CD4-positive, alpha-beta memory T cell (primary cell): ENCODE measurements around the gene FSTL3. TPM values are rescaled to one million over a fixed set of nuclear protein-coding genes. Genes with fewer than 3 reads are reported as not detected.
A peak's percentile ranks its signal among the peaks of the same experiment; 100 is the strongest.

Source experiments
- CTCF ChIA-PET: fragments of 350-600 bp; sonication (Branson Sonifier 250); formaldehyde crosslinking; loops from one replicate; lab custom pipeline; 2021; ENCODE audit warnings: inconsistent platforms; ENCODE audit not compliant: partially characterized antibody; lab: Charles Lee
- POLR2A ChIA-PET: fragments of 350-600 bp; sonication (Branson Sonifier 250); formaldehyde crosslinking; loops from one replicate; lab custom pipeline; 2021; ENCODE audit not compliant: partially characterized antibody; lab: Charles Lee
- DNase-seq, 5 donors: peaks; one replicate each; pipeline versions ENCODE4 v3.0.0 to v3.0.0-alpha.2; 2020 to 2022; ENCODE audit warnings: mixed read lengths in 1 of 5
- H3K27ac ChIP-seq: one replicate; pipeline ENCODE4 v1.7.0; 2013; ENCODE audit warnings: low read depth, low read length
- H3K27me3 ChIP-seq: 2 replicates; pipeline ENCODE4 v1.7.0; 2013; ENCODE audit warnings: mild to moderate bottlenecking, low read length, moderate library complexity; ENCODE audit not compliant: insufficient read depth
- H3K36me3 ChIP-seq: 2 replicates; pipeline ENCODE4 v1.7.0; 2013; ENCODE audit warnings: mild to moderate bottlenecking, low read length, moderate library complexity; ENCODE audit not compliant: insufficient read depth
- H3K4me1 ChIP-seq: 2 replicates; pipeline ENCODE4 v1.7.0; 2013; ENCODE audit warnings: mild to moderate bottlenecking, low read length, moderate library complexity; ENCODE audit not compliant: insufficient read depth
- H3K4me3 ChIP-seq, 2 donors: one replicate each; pipeline ENCODE4 v1.7.0; 2013; ENCODE audit warnings: low read length in 2 of 2, mild to moderate bottlenecking in 1 of 2
- H3K9me3 ChIP-seq, 2 donors: one replicate each; pipeline ENCODE4 v1.7.0; 2013; ENCODE audit warnings: low read length in 2 of 2, control low read depth in 1 of 2; ENCODE audit not compliant: control insufficient read depth in 1 of 2
- H3K27ac Mint-ChIP-seq, 7 donors: one replicate each; pipeline ENCODE4 v1.8.0; 2020 to 2021; ENCODE audit warnings: mixed read lengths in 7 of 7, mild to moderate bottlenecking in 6 of 7, inconsistent platforms in 3 of 7, moderate library complexity in 3 of 7
- H3K27me3 Mint-ChIP-seq, 2 donors: one replicate each; pipeline ENCODE4 v1.8.0; 2020 to 2021; ENCODE audit warnings: mixed read lengths in 2 of 2
- H3K36me3 Mint-ChIP-seq, 2 donors: one replicate each; pipeline ENCODE4 v1.8.0; 2020 to 2021; ENCODE audit warnings: mixed read lengths in 2 of 2, inconsistent platforms in 1 of 2, mild to moderate bottlenecking in 1 of 2
- H3K4me1 Mint-ChIP-seq, 4 donors: one replicate each; pipeline ENCODE4 v1.8.0; 2020 to 2021; ENCODE audit warnings: mixed read lengths in 4 of 4, mild to moderate bottlenecking in 1 of 4
- H3K4me3 Mint-ChIP-seq, 8 donors: one replicate each; pipeline ENCODE4 v1.8.0; 2020 to 2021; ENCODE audit warnings: mixed read lengths in 8 of 8, mild to moderate bottlenecking in 7 of 8, moderate library complexity in 6 of 8, inconsistent platforms in 3 of 8
- H3K9me3 Mint-ChIP-seq, 8 donors: one replicate each; pipeline ENCODE4 v1.8.0; 2020 to 2021; ENCODE audit warnings: mixed read lengths in 8 of 8, mild to moderate bottlenecking in 5 of 8, inconsistent platforms in 3 of 8, moderate library complexity in 1 of 8
- intact Hi-C: fragments of 100-400 bp; cut with micrococcal nuclease; formaldehyde crosslinking; loops from one replicate; pipeline ENCODE4 v1.15.1; 2023
- polyA plus RNA-seq, 2 donors: library from polyadenylated mRNA; unstranded; fragments of 300-500 nt; fragmentation: Illumina TruSeq; gene quantifications; one replicate each; pipeline ENCODE4 v1.2.3, GENCODE V29; 2021
- total RNA-seq, 2 experiments: library from RNA; stranded (reverse); gene quantifications; one replicate each; pipeline ENCODE4 v1.2.3, GENCODE V29; 2021

FSTL3 gene
- total and polyA plus RNA-seq, 4 experiments from 2014 or later: 2.0 to 3.4 (median 2.5) TPM

DNA sequence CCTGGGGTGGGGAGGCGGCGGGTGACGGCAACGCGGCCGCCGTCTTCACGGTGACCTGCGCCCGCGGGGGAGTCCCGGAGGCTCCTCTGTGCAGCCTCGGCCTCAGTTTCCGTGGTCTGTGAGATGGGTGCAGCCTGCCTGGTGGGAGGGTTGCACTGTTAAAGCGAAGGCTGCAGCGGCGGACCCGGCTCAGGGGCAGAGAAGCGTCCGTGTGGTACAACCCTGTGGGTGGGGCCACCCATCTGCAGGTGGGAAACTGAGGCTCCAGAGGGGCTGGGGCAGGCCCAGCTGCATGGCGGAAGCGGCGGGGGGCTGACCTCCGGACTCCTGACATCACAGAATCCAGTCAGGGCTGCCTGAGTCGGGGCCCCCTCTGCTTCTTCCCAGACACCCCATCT, 36.0 kb upstream of the FSTL3 start:
- Mint-ChIP-seq H3K9me3 (peaks cover 0 to 3% (median 0%) of the 10 kb centered on the region in 8 donors), H3K4me1 (peaks cover 4 to 15% (median 6%) of the 10 kb centered on the region in 4 donors), H3K27ac (peak overlapping the region in 2 of 7 donors; percentile 69 to 95), H3K4me3 (peak overlapping the region in 1 of 8 donors; percentile 45), H3K27me3 (no peaks in the 10 kb centered on the region), H3K36me3 (peaks cover 1 to 3% of the 10 kb centered on the region in 2 donors)
- H3K4me3 ChIP-seq: no peak overlapping the region
- ChIA-PET POLR2A (interaction anchor here (1.2 to 1.6 kb wide), 2 partner anchors 9 to 21 kb away, joined by 3 to 8 read pairs; no protein-coding TSS in a partner anchor), CTCF (no interaction called here)
- no peaks in the 10 kb centered on the region for H3K9me3 ChIP-seq
- no peak for DNase-seq
- intact Hi-C loops: no loop called here
- H3K36me3 ChIP-seq: no peaks in the 10 kb centered on the region
- no peak overlapping the region for H3K27ac ChIP-seq
- H3K4me1 ChIP-seq: peaks cover 12% of the 10 kb centered on the region
- no peaks in the 10 kb centered on the region for H3K27me3 ChIP-seq

- CTCF ChIA-PET: no interaction called here
- H3K27ac Mint-ChIP-seq: peak overlapping the region in 3 of 7 donors; percentile 69 to 95 (median 74)
- peak overlapping the region in 2 of 8 donors; percentile 36 to 45 for H3K4me3 Mint-ChIP-seq
- Histone ChIP-seq H3K4me3 (no peak overlapping the region), H3K27ac (no peak overlapping the region), H3K4me1 (peaks cover 12% of the 10 kb centered on the region), H3K9me3 (no peaks in the 10 kb centered on the region), H3K36me3 (no peaks in the 10 kb centered on the region), H3K27me3 (no peaks in the 10 kb centered on the region)
- peaks cover 0 to 3% (median 0%) of the 10 kb centered on the region in 8 donors for H3K9me3 Mint-ChIP-seq
- POLR2A ChIA-PET: interaction anchor here (0.9 to 1.6 kb wide), 3 partner anchors 10 to 23 kb away, joined by 3 to 8 read pairs (median 3); no protein-coding TSS in a partner anchor
- no peaks in the 10 kb centered on the region for H3K27me3 Mint-ChIP-seq
- intact Hi-C loops: no loop called here
- H3K36me3 Mint-ChIP-seq: peaks cover 3% of the 10 kb centered on the region in 2 donors
- peaks cover 4 to 15% (median 6%) of the 10 kb centered on the region in 4 donors for H3K4me1 Mint-ChIP-seq
- no peak for DNase-seq
Observed at GRCh38 chr19:640606-641189, 35.5 kb upstream of the FSTL3 start.

DNA sequence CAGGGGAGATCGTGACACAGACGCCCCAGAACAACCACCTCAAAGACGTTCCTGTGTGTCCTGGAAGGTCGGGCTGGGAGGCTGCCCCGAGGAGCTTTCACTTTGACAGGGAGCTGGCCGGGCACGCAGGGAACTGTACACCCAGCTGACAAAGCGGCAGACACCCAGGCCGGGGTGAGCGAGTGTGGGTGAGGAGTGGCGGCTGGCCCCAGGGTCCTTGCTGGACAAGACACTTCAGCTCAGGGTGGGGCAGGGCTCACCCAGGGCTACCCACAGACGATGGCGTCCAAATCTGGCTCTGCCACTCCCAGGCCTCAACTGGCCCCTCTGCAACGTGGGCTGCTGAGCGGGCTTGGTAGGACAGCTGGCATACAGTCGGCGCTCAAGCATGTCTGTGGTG, 34.5 kb upstream of the FSTL3 start:
- peak overlapping the region in 2 of 8 donors; percentile 41 to 54 for H3K4me3 Mint-ChIP-seq
- POLR2A ChIA-PET: interaction anchor here (1.0 to 1.7 kb wide), 3 partner anchors 8 to 19 kb away, joined by 4 to 6 read pairs (median 6); partner anchors contain the start of gene POLRMT
- H3K4me1 ChIP-seq: peaks cover 12% of the 10 kb centered on the region
- peaks cover 0 to 3% (median 0%) of the 10 kb centered on the region in 8 donors for H3K9me3 Mint-ChIP-seq
- H3K27ac Mint-ChIP-seq: peak overlapping the region in 2 of 7 donors; percentile 38 to 62
- intact Hi-C loops: no loop called here
- peaks cover 3 to 4% of the 10 kb centered on the region in 2 donors for H3K36me3 Mint-ChIP-seq
- H3K27me3 Mint-ChIP-seq: no peaks in the 10 kb centered on the region
- no peak overlapping the region for H3K4me3 ChIP-seq
- peaks cover 4 to 15% (median 7%) of the 10 kb centered on the region in 4 donors for H3K4me1 Mint-ChIP-seq
- CTCF ChIA-PET: interaction anchor here (1.0 kb wide), 1 partner anchor 129 kb away, joined by 3 read pairs; no protein-coding TSS in a partner anchor
- H3K36me3 ChIP-seq: peaks cover 1% of the 10 kb centered on the region
- no peaks in the 10 kb centered on the region for H3K27me3 ChIP-seq
- no peaks in the 10 kb centered on the region for H3K9me3 ChIP-seq
- no peak for DNase-seq
- H3K27ac ChIP-seq: no peak overlapping the region

DNA sequence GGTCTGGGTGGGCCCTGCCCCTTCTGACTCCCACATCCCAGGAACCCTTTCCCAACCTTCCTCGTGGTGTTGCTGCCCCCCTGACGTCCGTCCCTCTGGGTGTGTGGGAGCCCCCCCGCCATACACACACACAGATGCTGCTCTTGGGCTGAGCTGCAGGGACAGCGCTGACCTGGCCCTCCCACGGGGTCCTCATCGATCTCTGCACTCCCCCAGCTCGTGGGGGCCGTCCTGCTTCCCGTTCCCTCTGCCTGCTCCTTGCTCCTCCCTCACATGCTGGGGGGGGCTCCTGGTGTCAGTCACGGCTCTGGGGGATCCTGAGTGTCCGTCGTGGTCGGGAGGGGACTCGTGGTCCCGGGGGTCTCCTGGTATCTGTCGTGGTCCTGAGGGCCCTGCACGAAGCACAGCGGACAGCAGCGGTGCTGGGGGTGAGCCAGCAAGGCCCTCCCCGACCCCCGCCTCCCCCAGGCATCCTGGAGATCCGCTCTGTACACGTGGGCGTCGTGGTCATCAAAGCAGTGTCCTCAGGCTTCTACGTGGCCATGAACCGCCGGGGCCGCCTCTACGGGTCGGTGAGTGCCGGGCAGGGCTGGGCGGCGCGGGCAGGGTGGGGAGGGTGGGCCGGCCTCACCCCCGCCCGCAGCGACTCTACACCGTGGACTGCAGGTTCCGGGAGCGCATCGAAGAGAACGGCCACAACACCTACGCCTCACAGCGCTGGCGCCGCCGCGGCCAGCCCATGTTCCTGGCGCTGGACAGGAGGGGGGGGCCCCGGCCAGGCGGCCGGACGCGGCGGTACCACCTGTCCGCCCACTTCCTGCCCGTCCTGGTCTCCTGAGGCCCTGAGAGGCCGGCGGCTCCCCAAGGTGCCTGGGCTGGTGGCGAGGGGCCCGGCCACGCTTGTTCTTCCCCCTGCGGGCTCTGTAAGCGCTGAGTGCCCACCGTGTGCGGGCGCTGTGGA, 33.1 kb upstream of the FSTL3 start:
- peaks cover 12% of the 10 kb centered on the region for H3K4me1 ChIP-seq
- H3K9me3 ChIP-seq: no peaks in the 10 kb centered on the region
- H3K27ac ChIP-seq: no peak overlapping the region
- Mint-ChIP-seq H3K4me1 (peaks cover 4 to 10% (median 6%) of the 10 kb centered on the region in 4 donors), H3K27me3 (no peaks in the 10 kb centered on the region), H3K36me3 (peaks cover 3 to 6% of the 10 kb centered on the region in 2 donors), H3K4me3 (no peak overlapping the region), H3K27ac (peak overlapping the region in 1 of 7 donors; percentile 15), H3K9me3 (peaks cover 0 to 3% (median 0%) of the 10 kb centered on the region in 8 donors)
- DNase-seq: no peak
- H3K27me3 ChIP-seq: no peaks in the 10 kb centered on the region
- CTCF ChIA-PET: no interaction called here
- POLR2A ChIA-PET: interaction anchor here (1.0 to 1.7 kb wide), 4 partner anchors 9 to 32 kb away, joined by 3 to 6 read pairs (median 5); partner anchors contain the start of gene POLRMT
- no peak overlapping the region for H3K4me3 ChIP-seq
- H3K36me3 ChIP-seq: peaks cover 8% of the 10 kb centered on the region
- intact Hi-C loops: no loop called here

DNA sequence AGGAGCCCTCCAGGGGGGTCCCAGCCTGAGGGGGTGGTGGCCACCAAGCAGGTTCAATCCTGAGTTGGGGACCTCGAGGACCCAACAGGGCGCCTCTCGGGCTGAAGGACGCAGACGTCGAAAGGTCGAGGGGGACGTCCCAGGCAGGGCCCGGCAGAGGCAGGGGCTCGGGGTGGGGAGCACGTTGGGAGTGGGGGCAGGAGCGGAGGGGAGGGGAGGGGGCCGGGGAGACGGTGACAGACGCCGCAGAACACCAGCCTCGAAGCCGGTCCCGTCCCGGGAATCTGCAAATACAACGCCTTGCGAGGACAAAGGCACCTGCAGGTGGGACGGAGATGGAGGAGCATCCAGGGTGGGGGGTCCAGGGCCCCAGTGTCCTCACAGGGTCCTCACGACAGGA, 32.5 kb upstream of the FSTL3 start:
- intact Hi-C loops: no loop called here
- peaks cover 4 to 10% (median 6%) of the 10 kb centered on the region in 4 donors for H3K4me1 Mint-ChIP-seq
- peaks cover 7% of the 10 kb centered on the region for H3K4me1 ChIP-seq
- CTCF ChIA-PET: no interaction called here
- no peaks in the 10 kb centered on the region for H3K9me3 ChIP-seq
- H3K4me3 Mint-ChIP-seq: no peak overlapping the region
- POLR2A ChIA-PET: no interaction called here
- no peak overlapping the region for H3K27ac Mint-ChIP-seq
- H3K27me3 ChIP-seq: no peaks in the 10 kb centered on the region
- H3K36me3 Mint-ChIP-seq: peaks cover 5 to 8% of the 10 kb centered on the region in 2 donors
- peaks cover 13% of the 10 kb centered on the region for H3K36me3 ChIP-seq
- DNase-seq: no peak
- H3K4me3 ChIP-seq: no peak overlapping the region
- no peak overlapping the region for H3K27ac ChIP-seq
- no peaks in the 10 kb centered on the region for H3K27me3 Mint-ChIP-seq
- peaks cover 0 to 3% (median 0%) of the 10 kb centered on the region in 8 donors for H3K9me3 Mint-ChIP-seq

DNA sequence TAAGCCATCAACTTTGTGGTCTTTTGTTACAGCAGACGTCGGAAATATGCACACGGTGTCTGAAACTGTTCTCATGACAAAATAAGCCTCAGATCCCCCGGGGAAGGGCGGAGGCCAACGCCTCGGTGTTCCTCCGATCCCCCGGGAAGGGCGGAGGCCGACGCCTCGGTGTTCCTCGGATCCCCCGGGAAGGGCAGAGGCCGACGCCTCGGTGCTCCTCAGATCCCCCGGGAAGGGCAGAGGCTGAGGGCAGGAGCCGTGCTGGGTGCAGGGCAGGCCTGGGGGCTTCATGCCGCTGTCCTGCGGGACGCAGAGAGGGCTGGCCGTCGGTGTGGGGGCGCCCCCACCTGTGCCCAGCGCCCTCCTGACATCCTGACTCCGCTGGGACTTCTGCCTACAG, 31.8 kb upstream of the FSTL3 start:
- CTCF ChIA-PET: no interaction called here

More for the DNA sequence above, 31.8 kb upstream of the FSTL3 start:
- Histone ChIP-seq H3K4me3 (no peak overlapping the region), H3K9me3 (no peaks in the 10 kb centered on the region), H3K4me1 (peaks cover 1% of the 10 kb centered on the region), H3K36me3 (peaks cover 14% of the 10 kb centered on the region), H3K27me3 (no peaks in the 10 kb centered on the region), H3K27ac (no peak overlapping the region)
- POLR2A ChIA-PET: no interaction called here
- H3K27me3 Mint-ChIP-seq: no peaks in the 10 kb centered on the region
- no peak for DNase-seq
- intact Hi-C loops: no loop called here
- H3K27ac Mint-ChIP-seq: no peak overlapping the region
- H3K9me3 Mint-ChIP-seq: peaks cover 0 to 2% (median 0%) of the 10 kb centered on the region in 8 donors
- peaks cover 6 to 9% of the 10 kb centered on the region in 2 donors for H3K36me3 Mint-ChIP-seq
- peaks cover 1 to 6% (median 2%) of the 10 kb centered on the region in 4 donors for H3K4me1 Mint-ChIP-seq
- H3K4me3 Mint-ChIP-seq: no peak overlapping the region
